Brain microvascular endothelial cell (primary cell): Measurements from ENCODE around the gene HTR2A.

Experiments used
- DNase-seq: peaks from one replicate; pipeline ENCODE4 v3.0.0-alpha.2; 2020
- H3K27ac ChIP-seq: fragments of 250-450 bp; sonication (Bioruptor Pico); 2 replicates; pipeline ENCODE4 v1.5.1; 2020; ENCODE audit warnings: mild to moderate bottlenecking, moderate library complexity
- H3K27me3 ChIP-seq: fragments of 250-450 bp; sonication (Bioruptor Pico); replicated peaks from 2 replicates; pipeline ENCODE4 v1.5.1; 2020; ENCODE audit warnings: mild to moderate bottlenecking
- H3K36me3 ChIP-seq: fragments of 250-450 bp; sonication (Bioruptor Pico); replicated peaks from 2 replicates; pipeline ENCODE4 v1.5.1; 2020; ENCODE audit warnings: mild to moderate bottlenecking
- H3K4me3 ChIP-seq: 2 replicates; pipeline ENCODE4 v1.5.1; 2011; ENCODE audit warnings: low read depth, mild to moderate bottlenecking, control low read depth, low read length, moderate library complexity
- CTCF ChIP-seq: IDR thresholded peaks from 2 replicates; pipeline ENCODE4 v1.5.1; 2011; ENCODE audit warnings: low read depth, mild to moderate bottlenecking, moderate library complexity, low read length, control low read depth, inconsistent platforms; ENCODE audit errors: missing control alignments
- in situ Hi-C: cut with HindIII; loops from 2 replicates; pipeline ENCODE4 v1.10.0; 2017; ENCODE audit warnings: low sequenced_read_pairs, low pct_ligation_motif_present

HTR2A gene

GRCh38 chr13:46858776-46859175 lies 38.1 kb downstream of the HTR2A start:
- Histone ChIP-seq H3K27me3 (no peaks in the 10 kb centered on the region), H3K27ac (no peak overlapping the region), H3K36me3 (no peaks in the 10 kb centered on the region), H3K4me3 (no peak overlapping the region)
- TF ChIP-seq CTCF, result no peak
- no peak for DNase-seq
- in situ Hi-C loops, result no loop called here

DNA sequence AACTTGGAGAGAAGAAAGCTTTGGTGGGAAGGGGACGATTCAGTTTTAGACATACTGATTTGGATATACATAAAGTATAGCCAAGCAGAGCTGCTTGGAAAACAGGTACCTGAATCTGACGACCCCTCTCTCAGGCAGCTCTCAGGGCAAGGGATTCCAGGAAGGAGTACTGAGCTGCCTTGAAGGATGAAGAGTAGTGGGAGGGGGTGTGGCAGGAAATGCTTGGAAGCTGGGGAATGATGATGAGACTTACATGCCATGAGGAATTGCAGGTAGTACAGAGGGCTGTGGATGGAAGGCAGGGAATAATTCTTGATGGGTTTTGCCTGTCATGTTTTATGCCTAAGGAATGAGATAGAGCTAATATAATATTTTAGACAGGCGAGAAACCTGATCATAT lies 38.7 kb downstream of the HTR2A start:
- no peak overlapping the region for H3K27ac ChIP-seq
- DNase-seq, result no peak
- no peaks in the 10 kb centered on the region for H3K36me3 ChIP-seq
- no peaks in the 10 kb centered on the region for H3K27me3 ChIP-seq
- no peak for TF ChIP-seq CTCF
- H3K4me3 ChIP-seq, result no peak overlapping the region
- in situ Hi-C loops, result no loop called here

GRCh38 chr13:46855664-46856063 lies 41.2 kb downstream of the HTR2A start:
- no peak for DNase-seq
- H3K27me3 ChIP-seq, result no peaks in the 10 kb centered on the region
- TF ChIP-seq CTCF, result no peak
- no peaks in the 10 kb centered on the region for H3K36me3 ChIP-seq
- H3K27ac ChIP-seq, result no peak overlapping the region
- in situ Hi-C loops, result no loop called here
- H3K4me3 ChIP-seq, result no peak overlapping the region

- Histone ChIP-seq H3K4me3 (no peak overlapping the region), H3K27ac (no peak overlapping the region), H3K36me3 (no peaks in the 10 kb centered on the region), H3K27me3 (no peaks in the 10 kb centered on the region)
- in situ Hi-C loops, result no loop called here
- no peak for TF ChIP-seq CTCF
- DNase-seq, result no peak
Observed at GRCh38 chr13:46855166-46855565, 41.7 kb downstream of the HTR2A start.

GRCh38 chr13:46852168-46852567 lies 44.7 kb downstream of the HTR2A start:
- Histone ChIP-seq H3K27me3 (no peaks in the 10 kb centered on the region), H3K36me3 (no peaks in the 10 kb centered on the region)
- in situ Hi-C loops, result no loop called here

More at GRCh38 chr13:46852168-46852567, 44.7 kb downstream of the HTR2A start:
- DNase-seq, result no peak
- H3K27ac ChIP-seq, result no peak overlapping the region
- no peak for TF ChIP-seq CTCF
- no peak overlapping the region for H3K4me3 ChIP-seq
